SK-N-MC (cell line): ENCODE results near the gene KRIT1.

Experiments
- EZH2 ChIP-seq: fragments of 200-600 bp; sonication (generic); IDR thresholded peaks from one replicate; pipeline ENCODE4 v1.6.1; 2017; ENCODE audit warnings: antibody characterized with exemption
- FOXP2 ChIP-seq: optimal IDR thresholded peaks from 2 replicates; pipeline ENCODE3; 2011; ENCODE audit warnings: mild to moderate bottlenecking, moderate library complexity; ENCODE audit not compliant: insufficient read depth; ENCODE audit errors: extremely low read length, control extremely low read depth
- POLR2AphosphoS5 ChIP-seq: IDR thresholded peaks from 2 replicates; pipeline ENCODE4 v1.6.1; 2012; ENCODE audit warnings: mild to moderate bottlenecking, low read depth, low read length, borderline replicate concordance

DNA sequence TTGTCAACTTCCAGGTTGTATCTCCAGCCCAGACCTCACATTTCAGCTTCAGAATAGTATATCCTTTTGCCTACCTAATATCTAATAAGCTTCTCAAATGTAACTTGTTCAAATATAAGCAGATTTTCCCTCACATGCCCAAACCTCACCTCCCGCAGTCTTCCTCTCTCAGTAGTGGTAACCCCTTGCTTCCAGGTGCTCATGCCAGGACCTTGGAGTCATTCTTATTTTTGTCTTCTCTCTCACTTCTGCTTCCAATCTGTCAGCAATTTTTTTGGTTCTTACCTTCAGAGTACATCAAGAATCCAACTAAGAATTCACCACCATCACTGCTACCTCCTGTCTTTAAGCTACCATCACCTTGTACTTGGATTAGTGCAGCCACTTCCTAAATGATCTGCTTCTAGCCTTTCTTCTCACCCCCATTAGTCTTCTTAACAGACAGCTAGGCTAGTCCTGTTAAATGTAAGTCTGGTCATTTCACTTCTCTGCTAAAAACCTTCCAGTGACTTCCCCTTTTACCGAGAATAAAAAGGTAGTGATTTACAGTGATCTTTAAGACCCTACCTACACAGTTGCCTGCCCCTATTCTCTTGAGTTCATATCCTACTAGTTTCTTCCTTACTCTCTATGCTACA lies 14.0 kb upstream of the KRIT1 start:
- TF ChIP-seq POLR2AphosphoS5 (no peak), EZH2 (no peak), FOXP2 (no peak)
